IPS DF 19.7 (cell line): ENCODE results near the gene CFAP70.

Experiments used
- DNase-seq: peaks from one replicate; pipeline ENCODE4 v3.0.0-alpha.2; 2013; ENCODE audit warnings: low read depth, low spot score

The CFAP70 gene

GRCh38 chr10:73252445-73253224 is 106.0 kb downstream of the CFAP70 start, which contains the start of gene MRPS16:
TSS of gene MRPS16 (minus strand) at chr10:73252644. CDS start at chr10:73252482, 162 bp downstream.
- peak; percentile 93 for DNase-seq

- DNase-seq, result no peak
Measured at GRCh38 chr10:73251683-73252444, 106.8 kb downstream of the CFAP70 start.

- DNase-seq, result no peak
Measured at GRCh38 chr10:73248259-73248724, 110.4 kb downstream of the CFAP70 start.

- DNase-seq, result no peak
Measured at GRCh38 chr10:73247509-73248258, 111.0 kb downstream of the CFAP70 start.

GRCh38 chr10:73246646-73247508 is 111.8 kb downstream of the CFAP70 start, which contains the start of gene DNAJC9:
TSS of gene DNAJC9 (minus strand) at chr10:73247255. CDS start at chr10:73247189, 66 bp downstream.
- peak; percentile 54 for DNase-seq

- DNase-seq, result no peak
Measured at GRCh38 chr10:73246322-73246645, 112.4 kb downstream of the CFAP70 start.

GRCh38 chr10:73244866-73245477 is 113.7 kb downstream of the CFAP70 start:
- no peak for DNase-seq

GRCh38 chr10:73239908-73240307 is 118.8 kb downstream of the CFAP70 start:
- DNase-seq, result no peak

GRCh38 chr10:73238990-73239566 is 119.6 kb downstream of the CFAP70 start:
- no peak for DNase-seq

- DNase-seq, result no peak
Measured at GRCh38 chr10:73234695-73235094, 124.0 kb downstream of the CFAP70 start.

- no peak for DNase-seq
Measured at GRCh38 chr10:73233883-73234282, 124.8 kb downstream of the CFAP70 start.

GRCh38 chr10:73232887-73233286 is 125.8 kb downstream of the CFAP70 start:
- DNase-seq, result no peak

- DNase-seq, result no peak
Measured at GRCh38 chr10:73229567-73229966, 129.1 kb downstream of the CFAP70 start.

GRCh38 chr10:73228247-73228646 is 130.4 kb downstream of the CFAP70 start:
- no peak for DNase-seq

- no peak for DNase-seq
Measured at GRCh38 chr10:73226663-73227062, 132.0 kb downstream of the CFAP70 start.

GRCh38 chr10:73225518-73225917 is 133.1 kb downstream of the CFAP70 start:
- DNase-seq, result no peak

- no peak for DNase-seq
Measured at GRCh38 chr10:73220989-73221388, 137.7 kb downstream of the CFAP70 start.

GRCh38 chr10:73219384-73219783 is 139.3 kb downstream of the CFAP70 start:
- DNase-seq, result no peak

- DNase-seq, result no peak
Measured at GRCh38 chr10:73218431-73219191, 140.1 kb downstream of the CFAP70 start.
